H9 (cell line): ENCODE data around the gene ATP6V0E1. TPM values are rescaled to one million over a fixed set of nuclear protein-coding genes. Genes with fewer than 3 reads are reported as not detected.

Experiments
- DNase-seq: peaks from one replicate; pipeline ENCODE4 v3.0.0-alpha.2; 2017
- H2AFZ ChIP-seq: one replicate; pipeline ENCODE4 v1.6.1; 2013; ENCODE audit warnings: mild to moderate bottlenecking, low read length, control low read depth, moderate library complexity
- H2AK5ac ChIP-seq: 2 replicates; pipeline ENCODE4 v1.6.1; 2013; ENCODE audit warnings: low read length, control low read depth, mixed read lengths; ENCODE audit not compliant: insufficient read length
- H2BK120ac ChIP-seq: one replicate; pipeline ENCODE4 v1.6.1; 2013; ENCODE audit warnings: low read depth, mild to moderate bottlenecking, low read length, control low read depth, inconsistent platforms; ENCODE audit not compliant: poor library complexity, severe bottlenecking
- H2BK12ac ChIP-seq: 2 replicates; pipeline ENCODE4 v1.6.1; 2013; ENCODE audit warnings: low read length, control low read depth, mixed read lengths, low read depth; ENCODE audit not compliant: insufficient read length
- H2BK15ac ChIP-seq: 2 replicates; pipeline ENCODE4 v1.6.1; 2013; ENCODE audit warnings: low read depth, low read length, control low read depth
- H2BK20ac ChIP-seq: one replicate; pipeline ENCODE4 v1.6.1; 2013; ENCODE audit warnings: low read depth, mild to moderate bottlenecking, low read length, control low read depth, inconsistent platforms; ENCODE audit not compliant: poor library complexity, severe bottlenecking
- H2BK5ac ChIP-seq: 2 replicates; pipeline ENCODE4 v1.6.1; 2013; ENCODE audit warnings: low read length, control low read depth, mixed read lengths; ENCODE audit not compliant: insufficient read length
- H3K14ac ChIP-seq: 2 replicates; pipeline ENCODE4 v1.6.1; 2013; ENCODE audit warnings: low read length, control low read depth; ENCODE audit not compliant: insufficient read depth
- H3K18ac ChIP-seq: 2 replicates; pipeline ENCODE4 v1.6.1; 2013; ENCODE audit warnings: low read depth, mild to moderate bottlenecking, mixed read lengths, low read length, control low read depth; ENCODE audit not compliant: insufficient read length
- H3K23ac ChIP-seq: 2 replicates; pipeline ENCODE4 v1.6.1; 2013; ENCODE audit warnings: low read length, control low read depth, mixed read lengths, low read depth; ENCODE audit not compliant: insufficient read length
- H3K23me2 ChIP-seq: 2 replicates; pipeline ENCODE4 v1.6.1; 2013; ENCODE audit warnings: low read depth, mild to moderate bottlenecking, mixed read lengths, low read length, control low read depth; ENCODE audit not compliant: insufficient read length, poor library complexity, severe bottlenecking
- H3K27ac ChIP-seq: 2 replicates; pipeline ENCODE4 v1.5.1; 2013; ENCODE audit warnings: low read length, control low read depth, mixed read lengths, low read depth; ENCODE audit not compliant: insufficient read length
- H3K27me3 ChIP-seq: 2 replicates; pipeline ENCODE4 v1.6.1; 2013; ENCODE audit warnings: low read length, control low read depth, inconsistent platforms; ENCODE audit not compliant: insufficient read depth
- H3K4ac ChIP-seq: 2 replicates; pipeline ENCODE4 v1.6.1; 2013; ENCODE audit warnings: low read depth, mild to moderate bottlenecking, control low read depth, inconsistent platforms, low read length, moderate library complexity
- H3K4me1 ChIP-seq: 2 replicates; pipeline ENCODE4 v1.6.1; 2013; ENCODE audit warnings: low read length, control low read depth, inconsistent platforms; ENCODE audit not compliant: insufficient read depth
- H3K4me2 ChIP-seq: 2 replicates; pipeline ENCODE4 v1.6.1; 2013; ENCODE audit warnings: low read length, control low read depth, mixed read lengths; ENCODE audit not compliant: insufficient read length, insufficient read depth
- H3K56ac ChIP-seq: 2 replicates; pipeline ENCODE4 v1.6.1; 2013; ENCODE audit warnings: low read depth, mild to moderate bottlenecking, mixed read lengths, low read length, control low read depth; ENCODE audit not compliant: insufficient read length
- H3K79me1 ChIP-seq: 2 replicates; pipeline ENCODE4 v1.6.1; 2013; ENCODE audit warnings: low read depth, mild to moderate bottlenecking, moderate library complexity, low read length, control low read depth, inconsistent platforms; ENCODE audit not compliant: insufficient read depth, poor library complexity, severe bottlenecking
- H3K79me2 ChIP-seq: 2 replicates; pipeline ENCODE4 v1.6.1; 2013; ENCODE audit warnings: low read length, control low read depth, inconsistent platforms; ENCODE audit not compliant: insufficient read depth
- H3K9ac ChIP-seq: 2 replicates; pipeline ENCODE4 v1.6.1; 2013; ENCODE audit warnings: low read length, control low read depth, mixed read lengths; ENCODE audit not compliant: insufficient read length; ENCODE audit errors: extremely low read depth
- H3K9me3 ChIP-seq: one replicate; pipeline ENCODE4 v1.6.1; 2013; ENCODE audit warnings: low read depth, low read length, inconsistent platforms; ENCODE audit not compliant: control insufficient read depth
- H3T11ph ChIP-seq: one replicate; pipeline ENCODE4 v1.6.1; 2013; ENCODE audit warnings: mild to moderate bottlenecking, low read length, control low read depth, inconsistent platforms
- H4K20me1 ChIP-seq: one replicate; pipeline ENCODE4 v1.6.1; 2013; ENCODE audit not compliant: control insufficient read depth, insufficient read length, insufficient read depth
- H4K5ac ChIP-seq: 2 replicates; pipeline ENCODE4 v1.6.1; 2013; ENCODE audit warnings: low read depth, mild to moderate bottlenecking, mixed read lengths, low read length, control low read depth; ENCODE audit not compliant: insufficient read length
- H4K8ac ChIP-seq: replicated peaks from 2 replicates; pipeline ENCODE4 v1.6.1; 2013; ENCODE audit warnings: low read length, control low read depth, mixed read lengths, low read depth; ENCODE audit not compliant: insufficient read length
- H4K91ac ChIP-seq: 2 replicates; pipeline ENCODE4 v1.6.1; 2013; ENCODE audit warnings: low read depth, mild to moderate bottlenecking, moderate library complexity, mixed read lengths, low read length, control low read depth; ENCODE audit not compliant: insufficient read length
- H3K27ac Mint-ChIP-seq, 3 experiments: 2 replicates in 2 of 3; 3 replicates in 1 of 3; pipeline ENCODE4 v1.8.0; 2020 to 2021; ENCODE audit warnings: mixed read lengths in 3 of 3, mild to moderate bottlenecking in 1 of 3, moderate library complexity in 1 of 3
- H3K27me3 Mint-ChIP-seq: 2 replicates; pipeline ENCODE4 v1.8.0; 2021; ENCODE audit warnings: low read depth, mild to moderate bottlenecking, moderate library complexity, mixed read lengths
- H3K36me3 Mint-ChIP-seq, 3 experiments: 2 replicates in 2 of 3; 3 replicates in 1 of 3; pipeline ENCODE4 v1.8.0; 2020 to 2021; ENCODE audit warnings: low read depth in 3 of 3, mixed read lengths in 3 of 3; ENCODE audit not compliant: insufficient read depth in 1 of 3
- H3K4me1 Mint-ChIP-seq, 2 experiments: 2 replicates each; pipeline ENCODE4 v1.8.0; 2020; ENCODE audit warnings: mixed read lengths in 2 of 2
- H3K4me3 Mint-ChIP-seq, 2 experiments: 2 replicates in 1 of 2; 3 replicates in 1 of 2; pipeline ENCODE4 v1.8.0; 2020 to 2021; ENCODE audit warnings: mild to moderate bottlenecking in 2 of 2, mixed read lengths in 2 of 2, moderate library complexity in 1 of 2
- H3K9me3 Mint-ChIP-seq, 2 experiments: 2 replicates in 1 of 2; 3 replicates in 1 of 2; pipeline ENCODE4 v1.8.0; 2020; ENCODE audit warnings: mild to moderate bottlenecking in 2 of 2, mixed read lengths in 2 of 2, moderate library complexity in 1 of 2
- WGBS: extraction: QIAGEN DNeasy Blood & Tissue Kit; methylation state at CpG from one replicate; pipeline ENCODE4 v1.1.7; 2013; ENCODE audit warnings: missing lambda C conversion rate, low lambda C conversion rate, mixed read lengths; ENCODE audit not compliant: insufficient read length; ENCODE audit errors: extremely low coverage; 5-methylcytosine and 5-hydroxymethylcytosine counted together
- total RNA-seq: library from RNA; stranded (reverse); gene quantifications from 2 replicates; pipeline ENCODE4 v1.2.1, GENCODE V29; 2021
- TF ChIP-seq, protein P1 (sequence below): fragments of 200-600 bp; sonication (generic); conservative IDR thresholded peaks from 3 replicates; pipeline ENCODE4 v1.8.0; 2021; ENCODE audit warnings: antibody characterized with exemption, mild to moderate bottlenecking

ATP6V0E1 gene
- total RNA-seq, 1 experiment from 2014 or later: 101 TPM

DNA sequence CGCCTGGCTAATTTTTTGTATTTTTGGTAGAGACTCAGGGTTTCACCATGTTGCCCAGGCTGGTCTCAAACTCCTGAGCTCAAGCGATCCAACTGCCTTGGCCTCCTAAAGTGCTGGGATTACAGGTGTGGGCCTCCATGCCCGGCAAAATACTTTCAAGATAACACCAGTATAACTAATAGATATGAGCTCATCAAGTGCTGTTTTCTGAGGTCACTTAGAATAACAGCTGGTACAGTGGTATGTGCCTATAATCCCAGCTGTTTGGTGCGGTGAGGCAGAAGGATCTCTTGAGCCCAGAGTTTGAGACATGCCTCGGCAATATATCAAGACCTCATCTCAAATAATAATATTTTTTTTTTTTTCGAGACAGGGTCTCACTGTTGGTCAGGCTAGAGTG lies 42.1 kb downstream of the ATP6V0E1 start:
- no peaks in the 10 kb centered on the region for H4K20me1 ChIP-seq
- H2BK20ac ChIP-seq: no peak overlapping the region
- no peak overlapping the region for H3K18ac ChIP-seq
- Mint-ChIP-seq H3K36me3 (peaks cover 11 to 31% (median 13%) of the 10 kb centered on the region in 3 experiments), H3K27me3 (no peaks in the 10 kb centered on the region), H3K9me3 (no peaks in the 10 kb centered on the region), H3K27ac (peak overlapping the region in 1 of 3 experiments; percentile 34; a peak in 1 of 7 replicates), H3K4me3 (no peak overlapping the region), H3K4me1 (no peaks in the 10 kb centered on the region)
- H3K23ac ChIP-seq: no peak overlapping the region
- no CpG with 5 or more reads among the region's 6 CpGs for WGBS
- H2BK120ac ChIP-seq: no peak overlapping the region
- H2BK12ac ChIP-seq: no peak overlapping the region
- no peak for DNase-seq
- H4K5ac ChIP-seq: no peak overlapping the region
- no peak overlapping the region for H2AFZ ChIP-seq
- no peak overlapping the region for H2BK15ac ChIP-seq
- H3K23me2 ChIP-seq: no peaks in the 10 kb centered on the region
- no peak overlapping the region for H3K4ac ChIP-seq
- H2AK5ac ChIP-seq: no peak overlapping the region
- H3K4me2 ChIP-seq: no peak overlapping the region
- TF ChIP-seq, protein P1, sequence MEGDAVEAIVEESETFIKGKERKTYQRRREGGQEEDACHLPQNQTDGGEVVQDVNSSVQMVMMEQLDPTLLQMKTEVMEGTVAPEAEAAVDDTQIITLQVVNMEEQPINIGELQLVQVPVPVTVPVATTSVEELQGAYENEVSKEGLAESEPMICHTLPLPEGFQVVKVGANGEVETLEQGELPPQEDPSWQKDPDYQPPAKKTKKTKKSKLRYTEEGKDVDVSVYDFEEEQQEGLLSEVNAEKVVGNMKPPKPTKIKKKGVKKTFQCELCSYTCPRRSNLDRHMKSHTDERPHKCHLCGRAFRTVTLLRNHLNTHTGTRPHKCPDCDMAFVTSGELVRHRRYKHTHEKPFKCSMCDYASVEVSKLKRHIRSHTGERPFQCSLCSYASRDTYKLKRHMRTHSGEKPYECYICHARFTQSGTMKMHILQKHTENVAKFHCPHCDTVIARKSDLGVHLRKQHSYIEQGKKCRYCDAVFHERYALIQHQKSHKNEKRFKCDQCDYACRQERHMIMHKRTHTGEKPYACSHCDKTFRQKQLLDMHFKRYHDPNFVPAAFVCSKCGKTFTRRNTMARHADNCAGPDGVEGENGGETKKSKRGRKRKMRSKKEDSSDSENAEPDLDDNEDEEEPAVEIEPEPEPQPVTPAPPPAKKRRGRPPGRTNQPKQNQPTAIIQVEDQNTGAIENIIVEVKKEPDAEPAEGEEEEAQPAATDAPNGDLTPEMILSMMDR: no peak
- no peak overlapping the region for H3K9ac ChIP-seq
- H3K27ac ChIP-seq: no peak overlapping the region
- peaks cover 4% of the 10 kb centered on the region for H3K79me1 ChIP-seq
- no peak overlapping the region for H3T11ph ChIP-seq
- no peak overlapping the region for H3K14ac ChIP-seq
- H3K4me1 ChIP-seq: no peaks in the 10 kb centered on the region
- no peak overlapping the region for H3K56ac ChIP-seq
- no peak overlapping the region for H2BK5ac ChIP-seq
- H4K8ac ChIP-seq: no peak overlapping the region
- no peaks in the 10 kb centered on the region for H3K9me3 ChIP-seq
- H3K27me3 ChIP-seq: no peaks in the 10 kb centered on the region
- peaks cover 2% of the 10 kb centered on the region; the same call in 1 of the 2 replicates for H3K79me2 ChIP-seq
- H4K91ac ChIP-seq: no peak overlapping the region
